ENCODE results near the gene CNTN4. TPM values are rescaled to one million over a fixed set of nuclear protein-coding genes. Genes with fewer than 3 reads are reported as not detected.

Gene CNTN4
- total RNA-seq, 1 donor from 2014 or later, result 22.1 TPM

DNA sequence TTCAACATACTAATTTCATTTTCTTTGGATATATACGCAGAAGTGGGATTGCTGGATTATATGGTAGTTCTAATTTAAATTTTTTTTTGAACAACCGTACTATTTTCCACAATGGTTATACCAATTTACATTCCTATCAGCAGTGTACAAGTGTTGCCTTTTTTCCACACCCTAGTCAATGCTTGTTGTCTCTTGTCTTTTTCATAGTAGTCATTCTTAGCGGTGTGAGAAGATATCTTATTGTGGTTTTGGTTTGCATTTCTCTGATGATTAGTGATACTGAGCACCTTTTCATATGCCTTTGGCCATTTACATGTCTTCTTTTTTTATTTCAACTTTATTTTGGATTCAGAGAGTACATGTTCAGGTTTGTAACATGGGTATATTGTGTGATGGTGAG is 858.4 kb downstream of the CNTN4 start:
- H3K36me3 ChIP-seq, result no peaks in the 10 kb centered on the region
- H3K27ac ChIP-seq, result no peak overlapping the region
- intact Hi-C loops (cut with DNase I), result no loop called here
- TF ChIP-seq, protein P1, sequence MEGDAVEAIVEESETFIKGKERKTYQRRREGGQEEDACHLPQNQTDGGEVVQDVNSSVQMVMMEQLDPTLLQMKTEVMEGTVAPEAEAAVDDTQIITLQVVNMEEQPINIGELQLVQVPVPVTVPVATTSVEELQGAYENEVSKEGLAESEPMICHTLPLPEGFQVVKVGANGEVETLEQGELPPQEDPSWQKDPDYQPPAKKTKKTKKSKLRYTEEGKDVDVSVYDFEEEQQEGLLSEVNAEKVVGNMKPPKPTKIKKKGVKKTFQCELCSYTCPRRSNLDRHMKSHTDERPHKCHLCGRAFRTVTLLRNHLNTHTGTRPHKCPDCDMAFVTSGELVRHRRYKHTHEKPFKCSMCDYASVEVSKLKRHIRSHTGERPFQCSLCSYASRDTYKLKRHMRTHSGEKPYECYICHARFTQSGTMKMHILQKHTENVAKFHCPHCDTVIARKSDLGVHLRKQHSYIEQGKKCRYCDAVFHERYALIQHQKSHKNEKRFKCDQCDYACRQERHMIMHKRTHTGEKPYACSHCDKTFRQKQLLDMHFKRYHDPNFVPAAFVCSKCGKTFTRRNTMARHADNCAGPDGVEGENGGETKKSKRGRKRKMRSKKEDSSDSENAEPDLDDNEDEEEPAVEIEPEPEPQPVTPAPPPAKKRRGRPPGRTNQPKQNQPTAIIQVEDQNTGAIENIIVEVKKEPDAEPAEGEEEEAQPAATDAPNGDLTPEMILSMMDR (IDR thresholded peaks at IDR 0.05), result no peak
- TF ChIP-seq POLR2AphosphoS5 (IDR thresholded peaks at IDR 0.05; ENCODE audit: insufficient read depth in 1 of 2, low read depth in 1 of 2) (no peak), POLR2A (IDR thresholded peaks at IDR 0.05) (no peak)
- no peaks in the 10 kb centered on the region for H3K4me1 ChIP-seq
- H3K27me3 ChIP-seq, result no peaks in the 10 kb centered on the region
- no peaks in the 10 kb centered on the region for H3K9me3 ChIP-seq
- H3K4me3 ChIP-seq, result no peak overlapping the region
- DNase-seq (ENCODE audit: extremely low spot score in 2 of 2), result no peak

DNA sequence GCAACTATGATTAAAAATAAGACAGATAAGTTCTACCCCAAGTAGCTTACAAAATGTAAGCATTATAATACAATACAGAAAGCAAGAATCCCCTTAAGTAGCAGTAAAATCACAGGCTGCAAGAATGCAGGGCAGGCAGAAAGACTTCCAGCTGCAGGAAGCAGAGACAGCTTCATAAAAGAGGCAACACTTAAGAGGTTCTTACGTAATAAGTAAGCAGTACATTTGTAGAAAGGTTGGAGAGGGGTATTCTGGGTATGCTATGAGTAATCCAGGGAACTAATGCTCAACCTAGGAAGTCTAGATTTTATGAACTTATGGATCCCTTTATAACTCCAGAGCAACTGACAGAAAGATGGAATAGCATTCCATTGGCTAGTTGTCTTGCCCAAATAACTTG is 859.9 kb downstream of the CNTN4 start:
- no peak overlapping the region for H3K4me3 ChIP-seq
- H3K9me3 ChIP-seq, result no peaks in the 10 kb centered on the region
- no peaks in the 10 kb centered on the region for H3K27me3 ChIP-seq
- DNase-seq (ENCODE audit: extremely low spot score in 2 of 2), result no peak
- intact Hi-C loops (cut with DNase I), result no loop called here
- TF ChIP-seq, protein P1 (IDR thresholded peaks at IDR 0.05), result no peak
- TF ChIP-seq POLR2AphosphoS5 (IDR thresholded peaks at IDR 0.05; ENCODE audit: insufficient read depth in 1 of 2, low read depth in 1 of 2) (no peak), POLR2A (IDR thresholded peaks at IDR 0.05) (no peak)
- no peaks in the 10 kb centered on the region for H3K36me3 ChIP-seq
- no peaks in the 10 kb centered on the region for H3K4me1 ChIP-seq
- no peak overlapping the region for H3K27ac ChIP-seq

DNA sequence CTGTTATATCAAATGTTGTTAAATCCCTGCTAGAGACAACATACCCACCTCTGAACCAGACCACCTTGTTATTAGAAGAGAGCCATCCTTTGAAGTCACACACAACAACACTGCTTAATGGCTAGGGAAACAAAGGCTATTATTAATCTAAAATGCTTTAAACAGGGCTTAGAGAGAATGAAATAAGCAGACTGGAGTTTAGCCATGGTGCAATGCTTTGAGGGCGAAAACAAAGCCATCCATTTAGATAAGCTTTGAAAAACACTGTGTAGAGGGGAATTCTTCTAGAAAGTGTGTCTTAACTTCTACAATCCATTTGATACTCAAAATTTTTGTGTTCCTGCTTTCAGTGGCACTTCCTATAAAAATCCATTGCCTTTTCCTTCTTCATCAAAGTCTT is 862.9 kb downstream of the CNTN4 start:
- Histone ChIP-seq H3K4me3 (no peak overlapping the region), H3K27me3 (no peaks in the 10 kb centered on the region), H3K9me3 (no peaks in the 10 kb centered on the region), H3K4me1 (no peaks in the 10 kb centered on the region), H3K36me3 (no peaks in the 10 kb centered on the region), H3K27ac (no peak overlapping the region)
- intact Hi-C loops (cut with DNase I), result no loop called here
- no peak for DNase-seq (ENCODE audit: extremely low spot score in 2 of 2)
- TF ChIP-seq, protein P1 (IDR thresholded peaks at IDR 0.05), result no peak
- TF ChIP-seq POLR2A (IDR thresholded peaks at IDR 0.05) (no peak), POLR2AphosphoS5 (IDR thresholded peaks at IDR 0.05; ENCODE audit: insufficient read depth in 1 of 2, low read depth in 1 of 2) (no peak)

DNA sequence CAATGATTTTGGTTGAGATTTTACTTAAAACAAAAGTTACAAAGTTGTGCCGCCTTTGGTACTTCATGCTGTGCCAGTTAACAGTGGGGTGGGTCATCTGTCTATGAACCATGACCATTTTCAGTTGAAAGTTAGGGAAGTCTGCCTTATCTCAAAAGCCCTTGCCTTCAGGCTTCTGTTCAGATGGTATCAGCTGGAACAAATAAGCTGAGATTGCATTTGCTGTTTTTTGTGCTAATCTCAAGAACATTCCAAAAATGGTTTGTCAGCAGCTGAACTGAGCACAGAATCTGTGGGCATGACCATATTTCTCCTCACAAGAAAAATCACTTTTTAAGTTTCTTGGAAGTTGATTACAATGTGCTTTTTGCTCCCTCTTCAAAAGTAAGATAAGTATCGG is 869.2 kb downstream of the CNTN4 start:
- intact Hi-C loops (cut with DNase I), result no loop called here
- no peak for DNase-seq (ENCODE audit: extremely low spot score in 2 of 2)
- TF ChIP-seq POLR2A (IDR thresholded peaks at IDR 0.05) (no peak), POLR2AphosphoS5 (IDR thresholded peaks at IDR 0.05; ENCODE audit: insufficient read depth in 1 of 2, low read depth in 1 of 2) (no peak)
- TF ChIP-seq, protein P1 (IDR thresholded peaks at IDR 0.05), result no peak
- Histone ChIP-seq H3K27ac (no peak overlapping the region), H3K4me3 (no peak overlapping the region), H3K27me3 (no peaks in the 10 kb centered on the region), H3K36me3 (no peaks in the 10 kb centered on the region), H3K4me1 (no peaks in the 10 kb centered on the region), H3K9me3 (no peaks in the 10 kb centered on the region)

DNA sequence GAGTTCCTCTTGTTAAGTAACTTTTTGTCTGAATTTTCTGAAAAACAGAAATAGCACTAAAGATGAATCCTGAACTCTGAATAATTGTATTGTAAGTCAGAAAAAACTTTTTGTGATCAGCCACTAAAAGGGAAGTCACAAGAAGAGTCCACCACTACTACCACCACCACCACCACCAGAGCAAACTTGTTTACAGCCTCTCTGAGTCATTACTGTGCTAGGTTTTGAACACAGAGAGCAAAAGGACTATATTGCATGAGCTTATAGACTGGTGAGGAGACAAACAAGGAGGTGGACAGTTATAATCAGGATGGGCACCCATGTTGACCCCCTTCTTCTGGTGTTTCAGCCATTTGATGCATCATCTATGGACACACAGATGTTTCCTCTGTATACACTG is 869.8 kb downstream of the CNTN4 start:
- TF ChIP-seq POLR2AphosphoS5 (IDR thresholded peaks at IDR 0.05; ENCODE audit: insufficient read depth in 1 of 2, low read depth in 1 of 2), result no peak
- TF ChIP-seq, protein P1 (IDR thresholded peaks at IDR 0.05), result no peak
- no peak for TF ChIP-seq POLR2A (IDR thresholded peaks at IDR 0.05)
- Histone ChIP-seq H3K9me3 (no peaks in the 10 kb centered on the region), H3K4me1 (no peaks in the 10 kb centered on the region), H3K36me3 (no peaks in the 10 kb centered on the region), H3K27me3 (no peaks in the 10 kb centered on the region), H3K4me3 (no peak overlapping the region), H3K27ac (no peak overlapping the region)
- intact Hi-C loops (cut with DNase I), result no loop called here
- no peak for DNase-seq (ENCODE audit: extremely low spot score in 2 of 2)

All from vagina (tissue), 2 donors.